ENCODE data around the gene NAA38. TPM values are rescaled to one million over a fixed set of nuclear protein-coding genes. Genes with fewer than 3 reads are reported as not detected.
A peak's percentile ranks its signal among the peaks of the same experiment; 100 is the strongest.

The NAA38 gene
- total and polyA plus RNA-seq, 4 donors, result 44.1 to 143 (median 79.4) TPM

DNA sequence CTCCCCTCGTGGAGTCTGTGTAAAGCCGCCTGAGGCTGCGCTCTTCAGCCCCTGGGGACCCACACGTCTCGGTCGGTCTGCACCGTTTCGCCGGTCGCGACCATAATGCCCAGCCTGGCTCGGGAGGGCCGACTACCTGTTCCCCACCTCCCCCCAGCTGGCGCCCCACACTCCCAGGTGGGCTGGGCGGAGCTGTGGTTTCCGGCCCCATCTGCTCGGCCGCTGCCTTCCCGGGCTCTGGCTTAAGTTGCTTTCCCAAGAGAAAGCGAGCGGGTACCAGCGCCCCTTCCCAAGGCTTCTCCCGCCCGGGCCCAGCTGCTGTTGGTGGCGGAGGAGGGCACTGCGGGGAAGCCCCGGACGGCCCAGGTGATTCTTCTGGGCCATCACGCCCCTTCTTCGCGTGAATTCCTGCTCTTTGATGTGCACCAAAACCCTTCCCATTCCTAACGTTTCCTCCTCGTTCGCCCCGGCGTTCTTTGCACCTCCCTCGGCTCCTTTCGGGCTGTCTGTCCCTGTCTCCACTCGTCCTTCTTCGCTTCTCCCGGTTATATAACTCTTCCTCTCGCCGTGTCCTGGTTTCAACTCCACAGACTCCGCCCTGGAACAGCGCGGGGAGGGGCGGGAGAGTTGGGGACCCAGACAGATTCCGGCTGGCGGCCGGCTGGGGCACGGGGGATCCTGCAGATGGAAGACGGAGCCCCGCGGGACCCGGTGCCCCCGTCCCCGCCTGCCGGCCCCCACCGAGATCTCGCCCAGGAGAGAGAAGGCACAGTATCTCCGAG lies 21.4 kb downstream of the NAA38 start:
- H3K36me3 ChIP-seq (ENCODE audit: control insufficient read depth in 1 of 2, insufficient read depth in 2 of 2, low read length in 1 of 2), result no peaks in the 10 kb centered on the region
- 1% methylated on average over 50 to 61 of the region's 61 CpGs for WGBS, 2 donors
- H3K4me3 ChIP-seq (ENCODE audit: low read length in 2 of 2), result peak overlapping the region; percentile 73 to 80
- ATAC-seq (ENCODE audit: low FRiP score), result peak; percentile 2
- H3K27me3 ChIP-seq (ENCODE audit: control insufficient read depth in 1 of 2, insufficient read depth in 2 of 2, low read length in 1 of 2), result no peaks in the 10 kb centered on the region
- no peaks in the 10 kb centered on the region for H3K9me3 ChIP-seq (ENCODE audit: control insufficient read depth, low read length)
- intact Hi-C loops (cut with DNase I), result no loop called here
- no peaks in the 10 kb centered on the region for H3K4me1 ChIP-seq (ENCODE audit: control insufficient read depth in 1 of 2, insufficient read depth in 2 of 2, low read length in 2 of 2)
- DNase-seq, result peak; percentile 73 to 89
- H3K27ac ChIP-seq (ENCODE audit: low read depth in 1 of 2, low read length in 2 of 2), result peak overlapping the region; percentile 71 to 92

DNA sequence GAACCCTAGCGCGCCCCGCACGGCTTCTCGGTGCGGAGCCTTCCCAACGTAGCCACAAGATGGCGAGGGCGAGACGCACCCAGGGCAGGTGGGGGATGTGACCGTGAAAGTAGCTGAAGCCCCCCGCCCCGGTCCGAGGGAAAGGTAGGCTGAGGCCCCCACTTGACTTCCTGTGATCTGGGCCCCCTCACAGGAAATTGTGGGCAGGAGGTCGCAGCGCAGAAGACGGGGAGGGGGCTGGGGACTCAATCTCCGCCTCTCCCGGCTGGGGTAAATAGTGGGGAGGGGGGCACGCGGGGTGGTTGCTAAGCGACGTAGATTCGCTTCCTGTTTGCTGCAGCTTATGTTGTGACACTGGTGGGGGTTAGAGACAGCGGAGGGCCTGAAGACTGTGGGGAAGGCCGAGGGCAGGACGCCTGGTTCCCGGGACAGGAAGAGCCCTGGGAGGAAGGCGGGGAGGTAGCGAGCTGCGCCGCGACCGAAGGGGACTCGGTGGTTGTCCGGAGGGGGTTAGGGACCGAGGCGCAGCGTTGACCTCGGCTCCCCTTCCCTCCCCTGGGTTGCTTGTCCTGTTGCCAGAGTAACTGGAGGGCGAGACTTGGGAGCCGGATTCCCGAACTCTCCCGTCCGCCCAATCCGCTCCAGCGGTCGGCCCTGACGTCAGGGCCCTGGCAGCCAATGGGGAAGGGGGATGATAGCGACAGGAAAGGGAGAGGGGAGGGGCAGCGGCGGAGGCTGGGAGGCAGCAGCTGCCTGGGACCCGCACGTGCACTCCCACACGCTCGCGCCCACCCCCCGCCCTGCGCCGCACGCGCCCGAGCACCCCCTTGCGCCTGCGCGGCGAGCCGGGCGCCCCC lies 22.2 kb downstream of the NAA38 start:
- 0 to 1% methylated on average over 44 to 69 of the region's 69 CpGs for WGBS, 2 donors
- peak; percentile 98 to 99 for DNase-seq
- Histone ChIP-seq H3K9me3 (ENCODE audit: control insufficient read depth, low read length) (no peaks in the 10 kb centered on the region), H3K27ac (ENCODE audit: low read depth in 1 of 2, low read length in 2 of 2) (peak overlapping the region in 1 of 2 donors; percentile 92), H3K4me3 (ENCODE audit: low read length in 2 of 2) (peak overlapping the region; percentile 73 to 80), H3K4me1 (ENCODE audit: control insufficient read depth in 1 of 2, insufficient read depth in 2 of 2, low read length in 2 of 2) (no peaks in the 10 kb centered on the region), H3K27me3 (ENCODE audit: control insufficient read depth in 1 of 2, insufficient read depth in 2 of 2, low read length in 1 of 2) (no peaks in the 10 kb centered on the region), H3K36me3 (ENCODE audit: control insufficient read depth in 1 of 2, insufficient read depth in 2 of 2, low read length in 1 of 2) (no peaks in the 10 kb centered on the region)
- intact Hi-C loops (cut with DNase I), result no loop called here
- ATAC-seq (ENCODE audit: low FRiP score), result peak; percentile 88

DNA sequence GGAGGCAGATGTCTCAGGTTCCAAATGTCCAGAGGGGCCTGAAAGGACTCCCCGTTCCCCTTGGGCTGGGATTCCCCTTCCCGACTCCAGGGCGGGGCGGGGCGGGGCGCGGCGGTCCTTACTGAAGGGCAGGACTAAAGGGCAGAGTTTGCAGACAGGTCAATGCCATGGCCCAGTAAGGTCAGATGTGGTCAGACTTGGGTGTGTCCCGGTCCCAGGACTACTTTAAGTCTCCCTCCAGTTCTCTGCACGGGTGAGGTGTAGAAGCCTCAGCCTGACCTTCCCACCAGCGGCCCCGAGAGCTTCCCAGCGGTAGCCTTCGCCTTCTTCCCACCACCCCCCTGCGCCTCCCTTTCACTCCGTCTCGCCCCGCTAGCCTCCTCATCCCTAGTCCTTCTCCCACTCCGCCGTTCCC lies 22.8 kb downstream of the NAA38 start:
- intact Hi-C loops (cut with DNase I), result no loop called here

DNA sequence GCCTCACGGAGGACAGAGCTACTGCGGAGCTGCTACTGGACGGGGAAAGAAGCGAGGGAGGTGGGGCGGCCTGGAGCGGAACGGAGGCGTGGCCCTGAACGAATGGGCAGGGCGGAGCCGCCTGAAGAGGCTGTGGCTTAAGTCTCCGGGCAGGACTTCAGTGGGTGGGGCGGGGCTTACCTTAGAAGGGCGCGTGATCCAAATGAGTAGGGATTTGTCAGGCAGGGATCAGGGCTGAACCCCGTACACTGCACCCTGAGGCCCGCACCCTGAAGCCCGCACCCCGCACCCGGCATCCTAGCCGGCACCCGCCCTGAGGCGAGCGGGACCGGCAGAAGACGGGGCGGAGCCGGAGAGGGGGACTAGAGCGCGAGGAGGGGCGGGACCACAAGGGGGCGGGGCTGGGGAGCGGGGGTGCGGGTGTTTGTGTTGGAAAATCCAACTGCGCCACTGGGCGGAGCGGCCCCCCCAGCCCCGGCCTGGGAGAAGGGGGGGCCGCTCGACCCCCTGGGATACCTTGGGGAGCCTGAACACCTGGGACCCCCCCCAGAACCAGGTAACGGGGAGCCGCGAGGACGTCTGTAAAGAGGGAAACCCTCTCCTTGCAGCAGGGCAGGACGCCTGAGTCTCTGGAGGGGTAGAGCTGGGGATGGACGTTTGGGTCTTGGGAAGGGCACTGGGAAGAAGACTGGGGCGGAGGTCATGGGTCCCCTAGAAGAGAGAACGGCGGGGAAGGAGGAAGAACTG lies 23.4 kb downstream of the NAA38 start, which contains the start of gene KDM6B:
KDM6B (plus strand) TSS at position 423 of the 747 bp plus-strand sequence. CDS start 11,338 bp downstream, outside the sequence.
- DNase-seq (peak; percentile 96 to 97), ATAC-seq (ENCODE audit: low FRiP score) (peak; percentile 87)
- WGBS, 2 donors, result 0 to 1% methylated on average over 41 to 49 of the region's 49 CpGs
- intact Hi-C loops (cut with DNase I), result no loop called here
- Histone ChIP-seq H3K27me3 (ENCODE audit: control insufficient read depth in 1 of 2, insufficient read depth in 2 of 2, low read length in 1 of 2) (no peaks in the 10 kb centered on the region), H3K4me1 (ENCODE audit: control insufficient read depth in 1 of 2, insufficient read depth in 2 of 2, low read length in 2 of 2) (no peaks in the 10 kb centered on the region), H3K4me3 (ENCODE audit: low read length in 2 of 2) (peak within 1 kb of the TSS; percentile 43 to 72), H3K36me3 (ENCODE audit: control insufficient read depth in 1 of 2, insufficient read depth in 2 of 2, low read length in 1 of 2) (no peaks in the 10 kb centered on the region), H3K9me3 (ENCODE audit: control insufficient read depth, low read length) (no peaks in the 10 kb centered on the region), H3K27ac (ENCODE audit: low read depth in 1 of 2, low read length in 2 of 2) (peak within 1 kb of the TSS in 1 of 2 donors; percentile 90)

More for the DNA sequence above, 22.8 kb downstream of the NAA38 start:
- Histone ChIP-seq H3K36me3 (ENCODE audit: control insufficient read depth in 1 of 2, insufficient read depth in 2 of 2, low read length in 1 of 2) (no peaks in the 10 kb centered on the region), H3K4me3 (ENCODE audit: low read length in 2 of 2) (peak overlapping the region; percentile 43 to 72), H3K9me3 (ENCODE audit: control insufficient read depth, low read length) (no peaks in the 10 kb centered on the region), H3K27me3 (ENCODE audit: control insufficient read depth in 1 of 2, insufficient read depth in 2 of 2, low read length in 1 of 2) (no peaks in the 10 kb centered on the region), H3K27ac (ENCODE audit: low read depth in 1 of 2, low read length in 2 of 2) (peak overlapping the region in 1 of 2 donors; percentile 90), H3K4me1 (ENCODE audit: control insufficient read depth in 1 of 2, insufficient read depth in 2 of 2, low read length in 2 of 2) (no peaks in the 10 kb centered on the region)
- DNase-seq (peak; percentile 78 to 90), ATAC-seq (ENCODE audit: low FRiP score) (peak; percentile 49)
- WGBS, 2 donors, result 1% methylated on average over 18 to 20 of the region's 20 CpGs

GRCh38 chr17:7833011-7833794 lies 24.2 kb downstream of the NAA38 start:
- DNase-seq, result peak in 1 of 2 donors; percentile 50
- Histone ChIP-seq H3K27me3 (ENCODE audit: control insufficient read depth in 1 of 2, insufficient read depth in 2 of 2, low read length in 1 of 2) (no peaks in the 10 kb centered on the region), H3K9me3 (ENCODE audit: control insufficient read depth, low read length) (no peaks in the 10 kb centered on the region), H3K4me3 (ENCODE audit: low read length in 2 of 2) (no peak overlapping the region), H3K4me1 (ENCODE audit: control insufficient read depth in 1 of 2, insufficient read depth in 2 of 2, low read length in 2 of 2) (no peaks in the 10 kb centered on the region), H3K36me3 (ENCODE audit: control insufficient read depth in 1 of 2, insufficient read depth in 2 of 2, low read length in 1 of 2) (no peaks in the 10 kb centered on the region), H3K27ac (ENCODE audit: low read depth in 1 of 2, low read length in 2 of 2) (no peak overlapping the region)
- WGBS, 2 donors, result 34 to 37% methylated on average over 19 of the region's 19 CpGs
- no peak for ATAC-seq (ENCODE audit: low FRiP score)
- intact Hi-C loops (cut with DNase I), result no loop called here

DNA sequence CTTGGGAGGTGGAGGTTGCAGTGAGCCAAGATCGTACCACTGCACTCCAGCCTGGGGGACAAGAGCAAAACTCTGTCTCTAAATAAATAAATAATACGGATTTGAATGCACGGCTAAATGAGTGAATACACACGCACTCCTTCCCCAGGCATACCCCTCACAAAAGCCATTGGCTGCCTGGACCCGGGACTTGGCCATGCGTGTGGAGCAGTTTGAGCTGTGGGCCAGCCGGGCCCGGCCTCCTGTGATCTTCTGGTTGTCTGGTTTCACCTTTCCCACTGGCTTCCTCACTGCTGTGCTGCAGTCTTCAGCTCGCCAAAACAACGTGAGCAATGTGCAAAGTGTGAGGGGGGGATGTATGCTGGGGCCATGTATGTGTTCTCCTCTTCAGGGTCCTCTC lies 24.9 kb downstream of the NAA38 start:
- WGBS, 2 donors, result 77 to 78% methylated on average over 10 of the region's 10 CpGs
- peak in 1 of 2 donors; percentile 41 for DNase-seq
- Histone ChIP-seq H3K36me3 (ENCODE audit: control insufficient read depth in 1 of 2, insufficient read depth in 2 of 2, low read length in 1 of 2) (no peaks in the 10 kb centered on the region), H3K27ac (ENCODE audit: low read depth in 1 of 2, low read length in 2 of 2) (no peak overlapping the region), H3K9me3 (ENCODE audit: control insufficient read depth, low read length) (no peaks in the 10 kb centered on the region), H3K4me3 (ENCODE audit: low read length in 2 of 2) (no peak overlapping the region), H3K4me1 (ENCODE audit: control insufficient read depth in 1 of 2, insufficient read depth in 2 of 2, low read length in 2 of 2) (no peaks in the 10 kb centered on the region), H3K27me3 (ENCODE audit: control insufficient read depth in 1 of 2, insufficient read depth in 2 of 2, low read length in 1 of 2) (no peaks in the 10 kb centered on the region)
- no peak for ATAC-seq (ENCODE audit: low FRiP score)
- intact Hi-C loops (cut with DNase I), result no loop called here

- Histone ChIP-seq H3K9me3 (ENCODE audit: control insufficient read depth, low read length) (no peaks in the 10 kb centered on the region), H3K36me3 (ENCODE audit: control insufficient read depth in 1 of 2, insufficient read depth in 2 of 2, low read length in 1 of 2) (no peaks in the 10 kb centered on the region), H3K4me3 (ENCODE audit: low read length in 2 of 2) (no peak overlapping the region), H3K27ac (ENCODE audit: low read depth in 1 of 2, low read length in 2 of 2) (no peak overlapping the region), H3K27me3 (ENCODE audit: control insufficient read depth in 1 of 2, insufficient read depth in 2 of 2, low read length in 1 of 2) (no peaks in the 10 kb centered on the region), H3K4me1 (ENCODE audit: control insufficient read depth in 1 of 2, insufficient read depth in 2 of 2, low read length in 2 of 2) (no peaks in the 10 kb centered on the region)
- intact Hi-C loops (cut with DNase I), result no loop called here
- WGBS, 2 donors, result 75 to 77% methylated on average over 7 of the region's 7 CpGs
- peak; percentile 42 to 44 for DNase-seq
- ATAC-seq (ENCODE audit: low FRiP score), result no peak
These were observed 26.1 kb downstream of the NAA38 start for GRCh38 chr17:7831233-7831632.

- Histone ChIP-seq H3K4me3 (ENCODE audit: low read length in 2 of 2) (no peak overlapping the region), H3K4me1 (ENCODE audit: control insufficient read depth in 1 of 2, insufficient read depth in 2 of 2, low read length in 2 of 2) (no peaks in the 10 kb centered on the region), H3K27me3 (ENCODE audit: control insufficient read depth in 1 of 2, insufficient read depth in 2 of 2, low read length in 1 of 2) (no peaks in the 10 kb centered on the region), H3K9me3 (ENCODE audit: control insufficient read depth, low read length) (no peaks in the 10 kb centered on the region), H3K36me3 (ENCODE audit: control insufficient read depth in 1 of 2, insufficient read depth in 2 of 2, low read length in 1 of 2) (no peaks in the 10 kb centered on the region), H3K27ac (ENCODE audit: low read depth in 1 of 2, low read length in 2 of 2) (no peak overlapping the region)
- 89 to 90% methylated on average over 8 of the region's 8 CpGs for WGBS, 2 donors
- DNase-seq (peak in 1 of 2 donors; percentile 64), ATAC-seq (ENCODE audit: low FRiP score) (no peak)
- intact Hi-C loops (cut with DNase I), result no loop called here
These were observed 26.7 kb downstream of the NAA38 start for GRCh38 chr17:7830616-7831015.
